GM19397 (cell line): ENCODE results near the gene HRH3.

Source experiments
- ATAC-seq: cut with Tn5 transposase; IDR thresholded peaks from one replicate; pipeline ENCODE4 v1.9.1; 2021; ENCODE audit warnings: mild to moderate bottlenecking, moderate library complexity; ENCODE audit not compliant: unreplicated experiment

HRH3 gene

DNA sequence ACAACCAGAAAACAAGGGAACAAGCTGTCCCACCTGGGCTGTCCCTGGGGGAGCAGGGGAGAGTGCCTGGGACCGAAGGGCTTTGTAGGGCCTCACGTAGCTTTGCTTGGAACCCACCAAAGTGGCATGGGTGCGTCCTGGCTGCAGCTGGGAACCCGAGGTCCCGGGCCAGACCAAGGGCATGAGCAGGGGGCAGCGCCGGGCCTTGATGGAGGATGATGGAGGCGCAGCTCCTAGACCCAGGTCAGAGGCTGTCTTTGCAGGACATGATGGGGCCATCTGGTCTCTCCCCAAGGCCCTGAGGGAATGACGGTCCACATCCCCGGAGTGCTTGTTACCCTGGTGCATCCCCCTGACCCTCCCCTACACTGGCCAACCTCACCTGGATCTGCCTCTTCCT lies 10.6 kb upstream of the HRH3 start:
- ATAC-seq = no peak

DNA sequence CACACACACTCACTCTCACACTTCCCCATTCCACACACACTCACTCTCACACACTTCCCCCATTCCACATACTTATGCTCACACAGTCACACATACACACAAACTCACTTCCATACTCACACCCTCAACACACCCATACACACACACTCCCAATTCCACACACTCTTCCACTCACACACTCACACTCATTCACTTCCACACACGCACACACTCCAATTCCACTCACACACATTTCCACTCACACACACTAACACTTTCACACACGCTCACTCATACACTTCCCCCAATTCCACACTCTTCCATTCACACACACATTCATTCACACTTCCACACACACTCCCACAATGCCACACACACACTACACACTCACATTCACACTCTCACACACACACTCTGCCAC lies 10.2 kb upstream of the HRH3 start:
- ATAC-seq = no peak

DNA sequence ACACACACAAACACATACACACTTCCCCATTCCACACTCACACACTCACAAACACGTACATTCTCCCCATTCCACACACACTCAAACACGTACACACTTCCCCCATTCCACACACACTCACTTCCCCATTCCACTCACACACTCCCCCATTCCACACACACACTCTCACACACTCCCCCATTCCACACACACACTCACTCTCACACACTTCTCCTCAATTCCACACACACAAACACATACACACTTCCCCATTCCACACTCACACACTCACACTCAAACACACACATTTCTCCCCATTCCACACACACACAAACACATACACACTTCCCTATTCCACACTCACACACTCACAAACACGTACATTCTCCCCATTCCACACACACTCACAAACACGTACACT lies 9.6 kb upstream of the HRH3 start:
- ATAC-seq = no peak

DNA sequence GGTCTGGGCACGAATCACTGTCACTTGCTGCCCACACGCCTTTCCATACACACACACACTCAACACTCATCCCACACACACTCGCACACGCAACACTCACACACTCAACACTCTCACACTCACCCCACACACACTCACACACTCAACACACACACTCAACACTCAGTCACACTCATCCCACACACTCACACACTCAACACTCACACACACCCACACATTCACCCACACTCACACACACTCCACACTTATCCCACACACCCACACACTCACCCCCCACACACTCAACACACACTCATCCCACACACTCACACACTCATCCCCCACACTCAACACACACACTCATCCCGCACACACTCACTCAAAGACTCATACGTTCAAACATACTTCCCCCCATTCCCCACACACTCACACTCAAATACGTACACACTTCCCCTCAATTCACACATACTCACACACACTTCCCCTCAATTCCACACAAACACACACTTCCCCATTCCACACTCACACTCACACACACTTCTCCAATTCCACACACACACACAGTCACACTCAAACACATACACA lies 9.0 kb upstream of the HRH3 start:
- no peak for ATAC-seq

DNA sequence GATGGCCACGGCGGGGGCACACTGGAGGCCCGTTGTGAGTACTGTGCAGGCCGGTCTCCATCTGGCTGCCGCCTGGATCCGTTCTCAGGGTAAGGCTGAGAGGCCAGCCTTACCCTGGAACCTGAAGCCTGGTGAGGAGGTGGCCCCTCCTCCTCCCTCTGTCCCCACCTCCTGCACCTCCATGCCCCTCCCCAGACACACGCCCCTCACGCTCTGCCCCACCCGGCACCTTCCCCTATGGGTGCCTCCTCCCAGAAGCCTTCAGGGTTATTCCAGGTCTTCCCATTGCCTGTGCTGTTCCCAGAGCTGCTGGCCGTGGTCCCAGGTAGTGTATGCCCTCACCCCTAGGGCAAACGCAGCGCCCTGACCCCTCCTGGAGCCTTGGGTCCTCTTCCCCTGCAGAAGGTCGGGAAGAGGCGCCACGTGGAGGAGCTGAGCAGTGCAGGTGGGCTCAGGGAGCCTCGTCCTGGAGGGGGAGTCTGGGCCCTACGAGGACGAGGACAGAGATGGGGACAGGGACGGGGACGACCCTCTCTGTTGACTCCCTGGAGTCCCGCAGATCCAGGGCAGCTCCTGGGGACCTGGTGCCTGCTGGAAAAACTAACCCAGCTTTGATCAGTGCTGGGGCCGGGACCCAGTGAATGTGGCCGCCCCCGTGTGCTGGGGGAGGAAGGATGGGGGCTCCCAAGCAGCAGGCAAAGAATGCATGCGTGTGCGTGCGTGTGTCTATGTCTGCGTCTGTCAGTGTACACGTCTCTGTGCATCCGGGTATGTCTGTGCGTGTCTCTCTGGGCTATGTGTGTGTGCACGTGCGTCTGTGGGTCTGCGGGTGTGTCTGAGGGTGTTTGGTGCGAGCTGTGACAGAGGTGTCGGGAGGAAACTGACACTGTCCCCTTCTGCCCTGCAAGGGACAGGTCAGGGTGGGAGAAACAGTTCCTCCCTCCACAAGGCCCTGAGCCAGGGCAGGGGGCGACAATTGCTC lies 8.2 kb upstream of the HRH3 start:
- no peak for ATAC-seq

DNA sequence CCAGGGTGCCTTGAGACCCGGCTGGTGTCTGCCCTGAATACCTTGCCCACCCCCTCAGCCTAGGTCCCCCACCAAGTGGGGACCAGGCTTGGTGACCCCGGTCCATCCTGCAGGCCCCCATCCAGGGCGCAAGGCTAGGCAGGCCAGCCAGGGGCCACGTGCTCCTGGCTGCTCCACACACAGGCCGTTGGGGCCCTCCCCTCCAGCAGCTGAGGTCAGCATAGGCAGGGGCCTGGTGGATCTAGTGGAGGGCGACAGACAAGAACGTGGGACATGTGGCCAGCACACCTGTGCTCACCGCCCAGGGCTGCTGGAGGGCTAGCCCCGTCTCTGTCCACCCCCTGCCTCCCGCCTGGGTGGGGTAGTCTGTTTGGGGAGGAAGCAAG lies 7.5 kb upstream of the HRH3 start:
- ATAC-seq = no peak

DNA sequence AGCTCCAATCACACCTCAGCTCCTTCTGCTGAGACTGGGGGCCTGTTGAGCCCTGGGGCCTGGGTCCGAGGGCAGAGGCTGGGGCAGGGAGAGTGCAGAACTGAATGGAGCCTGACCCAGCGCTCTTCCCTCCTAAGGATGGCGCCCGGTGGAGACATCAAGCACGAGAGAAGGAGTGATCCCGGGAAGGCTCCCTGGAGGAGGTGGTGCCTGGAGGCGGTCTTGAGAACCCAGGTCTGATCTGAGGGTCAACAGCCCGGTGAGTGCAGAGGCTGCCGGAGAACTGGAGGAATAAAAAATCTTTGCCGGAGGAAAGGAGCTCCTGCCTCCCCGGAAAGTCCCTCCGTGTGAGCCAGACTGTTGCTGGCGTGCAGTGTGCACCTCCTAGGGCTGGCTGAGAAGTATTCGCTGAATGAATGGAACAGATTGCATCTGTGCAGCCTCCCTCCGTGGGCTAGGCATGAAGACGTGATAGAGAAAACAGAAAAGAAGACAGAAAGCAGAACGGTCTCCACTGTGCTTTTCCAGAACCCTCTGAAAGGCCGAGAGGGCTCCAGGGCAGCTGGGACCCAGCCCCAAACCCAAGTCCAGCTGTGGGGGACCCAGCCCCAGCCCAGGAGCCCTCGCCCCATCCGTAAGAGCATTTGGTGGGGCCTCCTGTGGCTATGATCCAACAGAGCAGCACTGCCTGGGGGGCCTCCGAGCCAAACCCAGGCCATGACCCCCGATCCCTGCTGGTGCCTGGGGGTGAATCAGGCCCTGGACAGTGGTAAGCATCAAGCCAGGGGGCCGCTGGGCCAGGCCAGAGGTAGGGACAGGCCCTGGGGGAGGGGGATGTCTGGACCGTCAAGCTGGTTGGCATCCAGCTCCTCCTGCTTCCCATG lies 6.9 kb upstream of the HRH3 start:
- ATAC-seq = no peak

DNA sequence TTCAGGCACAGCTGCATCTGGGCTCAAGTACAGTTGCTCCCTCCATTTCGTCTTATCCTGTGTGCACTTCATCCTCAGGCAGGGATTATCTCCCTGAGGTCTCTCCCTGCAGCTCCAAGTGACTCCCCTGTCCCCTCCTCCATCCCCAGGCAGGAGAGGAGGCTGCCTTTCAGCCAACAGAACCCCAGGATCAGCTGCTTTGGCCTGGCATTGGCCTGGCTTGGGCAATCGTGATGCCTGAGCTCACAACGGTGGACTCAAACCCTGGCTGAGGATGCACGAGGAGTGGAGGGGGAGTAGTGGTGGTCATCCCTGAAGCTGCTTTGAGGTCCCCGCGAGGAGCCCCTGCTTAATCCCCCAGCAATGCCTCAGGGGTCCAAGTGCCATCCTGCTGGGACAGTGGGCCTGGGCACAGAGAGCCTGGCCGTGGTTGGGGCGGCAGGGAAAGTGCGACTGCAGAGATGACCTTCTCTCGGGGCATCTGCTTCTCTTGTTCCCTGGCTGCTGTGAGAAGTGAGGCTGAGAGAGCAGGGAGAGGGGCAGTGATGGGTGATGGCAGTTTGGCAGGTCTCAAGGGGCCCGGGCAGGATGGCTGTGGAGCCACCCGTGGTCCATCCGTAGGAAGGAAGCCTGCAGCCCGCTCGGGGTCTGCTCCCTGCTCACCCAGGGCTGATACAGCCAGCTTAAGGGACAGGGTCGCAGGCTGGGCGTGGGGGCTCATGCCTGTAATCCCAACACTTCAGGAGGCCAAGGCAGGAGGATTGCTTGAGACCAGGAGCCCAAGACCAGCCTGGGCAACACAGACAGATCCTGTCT lies 6.0 kb upstream of the HRH3 start:
- no peak for ATAC-seq

DNA sequence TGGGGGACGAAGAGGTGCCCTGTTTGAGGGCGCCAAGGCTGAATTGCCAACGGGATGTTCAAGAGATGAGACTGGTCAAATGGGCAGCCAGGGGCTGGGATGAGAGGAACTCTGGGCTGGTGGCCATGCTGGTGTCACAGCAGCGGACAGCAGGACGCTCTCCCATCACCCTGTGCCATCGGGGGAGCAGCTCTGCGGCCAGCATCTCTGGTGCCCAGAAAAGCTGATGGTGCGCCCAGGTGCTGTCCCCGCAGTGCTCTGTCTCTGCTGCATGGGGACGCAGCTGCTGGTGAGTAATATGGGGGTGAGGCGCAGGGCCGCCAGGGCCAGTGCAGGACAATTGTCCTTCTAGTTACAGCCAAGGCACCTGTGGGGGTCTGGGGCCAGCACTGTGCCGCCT lies 4.9 kb upstream of the HRH3 start:
- no peak for ATAC-seq

DNA sequence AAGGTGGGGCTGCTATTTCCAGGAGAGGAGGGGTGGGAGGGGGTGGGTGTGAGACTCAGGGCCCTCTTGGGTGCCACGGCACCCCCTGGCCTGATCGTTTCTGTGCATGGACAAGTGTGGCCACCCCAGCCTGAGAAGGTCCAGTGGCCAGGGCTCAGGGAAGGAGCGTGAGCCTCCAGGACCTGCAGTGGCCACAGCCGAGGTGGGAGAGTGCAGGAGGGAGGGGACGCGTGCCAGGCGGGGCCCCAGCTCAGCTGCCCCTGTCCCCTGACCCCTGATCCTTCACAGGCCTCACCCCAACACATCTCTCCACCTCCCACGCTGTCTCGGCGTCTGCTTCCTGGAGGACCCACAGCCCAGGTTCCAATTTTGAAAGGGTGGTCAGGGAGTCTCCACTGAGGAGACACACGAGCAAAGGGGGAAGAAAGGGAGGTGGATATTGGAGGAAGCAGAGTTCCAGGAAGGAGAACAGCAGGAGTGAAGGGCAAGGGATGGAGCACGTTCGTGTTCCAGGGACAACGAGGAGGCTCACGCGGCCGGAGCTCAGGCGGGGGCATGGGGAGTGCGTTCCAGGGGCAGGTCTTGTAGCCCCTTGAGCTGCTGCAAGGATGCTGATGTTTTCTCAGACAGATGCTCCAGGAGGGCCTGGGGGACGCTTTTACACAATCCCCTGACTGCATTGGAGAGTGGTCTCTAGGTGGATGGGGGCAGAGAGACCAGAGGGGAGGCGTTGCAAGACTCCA lies 4.2 kb upstream of the HRH3 start:
- ATAC-seq = no peak

DNA sequence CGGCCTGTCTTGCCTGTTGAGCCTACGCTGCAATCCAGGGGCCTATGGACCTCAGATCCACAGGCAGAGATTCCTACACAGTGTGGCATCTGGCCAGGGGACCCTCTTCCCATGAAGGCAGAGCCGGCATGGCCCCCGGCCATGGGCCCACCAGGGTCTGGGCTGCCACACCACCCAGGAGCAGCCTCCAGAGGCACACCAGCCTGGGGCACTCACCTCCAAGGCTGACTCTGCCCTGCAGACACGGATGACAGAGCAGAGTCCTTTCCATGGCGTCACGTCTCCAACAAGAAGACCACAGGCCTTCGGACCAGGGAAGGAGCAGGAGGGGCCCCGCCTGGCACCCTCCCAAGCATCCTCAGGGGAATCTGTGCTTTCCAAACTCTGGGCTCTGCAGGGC lies 3.5 kb upstream of the HRH3 start:
- ATAC-seq = no peak

DNA sequence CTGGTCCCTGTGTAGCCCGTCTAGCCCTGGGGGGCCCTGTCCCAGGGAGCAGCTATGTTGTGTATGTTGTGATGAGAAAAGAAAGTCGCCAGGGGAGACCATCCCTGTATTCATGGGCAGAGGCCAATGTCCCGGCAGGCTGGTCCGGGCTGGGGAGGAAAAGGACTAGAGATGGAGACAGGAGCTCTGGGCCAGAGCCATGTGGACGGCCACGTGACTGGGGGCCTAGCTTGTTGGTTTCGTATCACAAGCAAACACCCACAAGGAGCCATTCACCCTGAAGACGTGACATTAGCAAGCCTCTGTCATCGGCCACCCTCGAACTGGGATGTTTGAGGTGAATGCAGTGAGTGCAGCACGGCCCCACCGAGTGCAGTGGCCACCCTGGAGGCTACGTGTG lies 2.9 kb upstream of the HRH3 start:
- no peak for ATAC-seq

DNA sequence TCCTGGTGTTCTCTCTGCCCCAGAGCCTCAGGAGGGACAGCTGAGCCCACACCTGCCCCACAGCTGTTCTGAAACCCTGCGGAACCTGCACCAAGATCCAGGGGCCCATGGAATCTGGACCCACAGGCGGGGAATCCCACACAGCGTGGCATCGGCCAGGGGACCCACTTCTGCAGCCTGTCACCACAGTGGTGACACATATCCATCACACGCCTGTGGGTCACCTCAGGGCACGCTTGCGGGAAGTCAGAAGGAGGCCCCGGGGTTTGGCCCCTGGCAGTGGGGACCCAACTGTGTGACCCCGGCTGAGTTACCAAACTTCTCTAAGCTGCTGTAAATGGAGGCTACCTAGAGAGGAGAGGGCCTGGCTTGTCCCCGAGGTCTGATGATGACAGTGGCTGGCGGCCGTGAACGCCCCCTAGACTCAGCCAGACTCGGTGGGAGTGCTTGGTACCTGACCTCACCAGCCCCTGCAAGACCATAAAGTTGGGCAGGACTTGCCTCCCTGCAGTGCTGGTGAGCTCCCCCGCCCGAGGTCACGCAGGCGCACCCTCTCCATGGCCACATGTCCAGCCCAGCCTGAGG lies 2.3 kb upstream of the HRH3 start:
- no peak for ATAC-seq

DNA sequence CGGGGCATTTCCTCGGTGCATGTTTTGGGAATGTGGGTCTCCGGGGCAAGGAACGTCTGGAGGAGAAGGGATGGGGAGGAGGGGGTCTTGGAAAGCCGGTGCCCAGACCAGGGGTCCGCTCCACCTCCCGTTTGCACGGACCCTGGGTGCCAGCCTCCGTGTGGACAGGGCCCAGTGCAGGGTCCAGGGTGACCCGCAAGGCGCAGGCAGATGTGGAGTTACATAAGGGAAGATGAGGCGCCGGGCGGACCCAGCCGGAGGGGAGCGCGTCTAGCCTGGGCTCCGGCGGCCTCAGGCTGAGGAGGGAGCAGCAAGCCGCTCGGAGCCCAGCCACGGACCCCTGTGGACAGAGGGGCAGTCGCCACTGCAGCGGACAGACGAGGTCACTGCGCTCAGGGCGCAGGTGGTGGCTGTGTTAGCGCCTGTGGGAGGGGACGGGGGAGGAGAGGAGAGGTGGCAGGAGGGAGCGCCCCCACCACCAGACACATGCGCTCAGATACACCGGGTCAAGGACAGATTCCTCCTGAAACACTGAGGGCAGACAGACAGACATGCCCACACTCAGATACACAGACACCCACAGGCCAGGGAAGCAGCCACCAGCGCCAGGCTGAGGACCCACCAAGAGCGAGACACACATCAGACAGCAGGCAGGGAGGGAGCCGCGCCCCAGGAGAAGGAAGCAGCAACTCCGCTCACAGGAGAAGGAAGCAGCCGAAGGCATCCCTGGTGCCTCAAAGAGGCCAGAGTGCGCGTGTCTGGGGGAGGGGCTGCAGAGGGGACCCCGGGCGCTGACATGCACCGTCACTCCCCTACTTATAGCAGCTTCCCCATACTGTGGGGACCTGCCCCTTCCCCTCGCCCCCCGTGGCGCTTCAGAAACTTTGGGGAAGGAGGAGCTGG lies 839 bp upstream of the HRH3 start:
- ATAC-seq = no peak

DNA sequence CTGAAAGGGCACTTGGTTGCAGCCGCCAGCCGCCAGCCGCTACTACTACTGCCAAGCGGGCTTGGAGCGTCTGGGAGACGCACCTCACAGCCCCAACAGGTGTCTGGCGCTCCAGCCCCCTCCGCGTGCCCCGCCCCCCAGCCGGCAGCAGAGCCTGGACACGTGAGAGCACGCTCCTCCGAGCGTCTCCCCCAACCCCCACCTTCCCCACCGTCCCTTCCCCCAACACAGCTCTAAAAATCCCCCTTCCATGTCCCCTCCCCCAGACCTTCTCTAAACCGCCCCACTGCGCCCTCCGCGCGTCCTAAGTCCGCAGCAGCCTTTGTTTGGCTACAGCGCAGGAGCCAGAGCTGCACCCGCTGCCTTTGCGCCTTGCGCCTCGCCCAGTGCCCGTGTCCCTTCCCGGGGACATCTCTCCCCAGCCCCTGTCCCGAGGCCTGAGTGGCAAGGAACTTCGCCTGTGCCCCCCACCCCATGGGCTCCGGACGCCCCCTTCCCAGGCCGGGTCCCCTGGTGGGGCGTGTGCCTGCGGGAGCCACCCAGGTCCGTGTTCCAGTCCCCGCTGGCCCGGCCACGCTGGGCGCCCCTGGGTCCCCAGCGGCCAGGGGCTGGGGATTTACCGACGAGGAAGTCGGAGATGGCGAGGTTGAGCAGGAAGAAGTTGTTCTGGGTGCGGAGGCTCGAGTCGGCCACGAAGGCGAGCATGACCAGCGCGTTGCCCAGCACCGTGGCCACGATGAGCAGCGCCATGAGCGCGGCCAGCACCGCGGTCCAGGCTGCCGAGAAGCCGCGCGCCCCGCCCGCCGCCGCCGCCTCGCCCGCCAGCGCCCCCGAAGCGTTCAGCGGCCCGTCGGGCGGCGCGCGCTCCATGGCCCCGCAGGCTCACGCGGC lies 732 bp downstream of the HRH3 start:
- no peak for ATAC-seq

DNA sequence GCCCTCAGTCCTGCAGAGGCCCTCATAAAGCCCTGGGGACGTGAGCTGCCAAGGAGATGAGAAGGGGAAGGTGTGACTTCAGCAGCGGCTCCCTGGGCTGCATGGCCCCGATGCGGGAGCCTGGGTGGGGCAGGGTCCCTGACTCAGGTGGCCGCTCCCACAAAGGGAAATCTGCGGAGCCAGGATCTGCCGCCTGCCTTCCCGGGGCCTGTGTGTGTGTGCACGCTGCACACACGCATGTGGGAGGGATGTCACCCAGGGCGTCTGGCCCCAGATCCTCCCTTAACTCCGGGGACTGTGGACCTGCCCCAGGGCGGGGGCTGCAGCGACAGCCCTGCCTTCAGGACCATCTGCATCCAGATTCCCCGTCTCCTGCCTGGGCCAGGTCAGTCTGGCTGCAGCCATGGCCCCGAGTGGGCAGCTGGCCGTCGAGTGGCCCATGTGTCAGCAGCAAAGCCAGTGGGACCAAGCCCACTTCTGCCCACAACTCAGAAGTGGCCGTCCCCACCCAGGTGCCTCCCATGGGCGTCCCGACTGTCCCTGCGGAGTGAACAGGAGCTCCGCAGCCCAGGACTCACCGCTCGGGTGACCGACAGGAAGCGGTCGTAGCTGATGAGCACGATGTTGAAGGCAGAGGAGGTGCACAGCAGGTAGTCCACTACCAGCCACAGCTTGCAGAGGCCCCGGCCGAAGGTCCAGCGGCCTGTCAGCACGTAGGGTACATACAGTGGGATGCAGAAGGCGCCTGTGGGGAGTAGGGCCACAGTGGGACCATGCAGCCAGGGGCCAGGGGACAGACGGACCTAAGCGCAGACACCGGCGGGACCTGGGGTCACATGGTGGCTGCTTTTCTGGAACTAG lies 1.9 kb downstream of the HRH3 start:
- no peak for ATAC-seq
